Hematopoietic multipotent progenitor cell treated with erythropoietin and hydrocortisone succinate and interleukin-3 and kit ligand, for 8 days (in vitro differentiated cells): ENCODE data around the gene PCBP3.
A peak's percentile ranks its signal among the peaks of the same experiment; 100 is the strongest.
"Not testable (repeated sequence)": the region's sequence is repeated elsewhere in the genome, so short reads cannot be mapped to it uniquely, and the experiment has no call there.

Source experiments
- DNase-seq: peaks from one replicate; pipeline ENCODE4 v3.0.0-alpha.2; 2015

The PCBP3 gene

DNA sequence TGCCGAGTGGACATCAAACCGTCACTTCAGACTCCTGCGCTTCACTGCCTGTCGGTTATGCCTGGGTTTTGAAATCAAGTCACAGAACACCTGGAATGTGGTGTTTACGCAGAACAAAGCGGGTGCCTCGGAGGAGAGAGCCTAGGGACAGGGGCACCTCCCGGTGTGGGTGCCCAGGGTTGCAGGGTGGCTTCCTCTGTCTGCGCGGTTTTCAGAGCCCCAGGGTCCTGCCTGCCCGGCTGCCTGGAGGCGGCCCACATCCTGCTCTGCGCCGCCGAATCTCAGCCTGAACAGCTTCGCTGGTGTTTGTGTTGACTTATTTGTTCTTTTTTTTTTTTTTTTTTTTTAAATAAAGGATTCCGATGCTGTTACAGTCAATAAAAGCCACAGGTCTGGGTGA, 224.6 kb downstream of the PCBP3 start:
- no peak for DNase-seq

DNA sequence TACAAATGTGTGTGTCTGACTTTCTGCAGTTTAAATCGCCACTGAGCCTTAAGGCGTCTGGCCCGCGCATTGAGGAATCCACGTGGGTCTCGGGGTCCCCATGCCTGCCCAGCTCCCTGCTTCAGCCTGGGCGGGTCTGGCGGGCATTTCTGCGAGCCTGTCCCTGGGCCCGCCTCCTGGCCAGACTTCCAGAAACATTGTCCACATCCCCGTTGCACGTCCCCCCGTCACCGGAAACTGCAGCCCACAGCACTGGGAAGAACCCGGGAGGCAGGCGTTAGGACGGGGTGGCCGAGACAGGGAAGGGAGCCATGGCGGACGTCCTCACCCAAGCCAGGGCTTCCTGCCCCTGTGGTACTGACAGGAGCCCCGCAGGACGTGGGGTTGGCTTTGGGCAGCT, 225.0 kb downstream of the PCBP3 start:
- no peak for DNase-seq

DNA sequence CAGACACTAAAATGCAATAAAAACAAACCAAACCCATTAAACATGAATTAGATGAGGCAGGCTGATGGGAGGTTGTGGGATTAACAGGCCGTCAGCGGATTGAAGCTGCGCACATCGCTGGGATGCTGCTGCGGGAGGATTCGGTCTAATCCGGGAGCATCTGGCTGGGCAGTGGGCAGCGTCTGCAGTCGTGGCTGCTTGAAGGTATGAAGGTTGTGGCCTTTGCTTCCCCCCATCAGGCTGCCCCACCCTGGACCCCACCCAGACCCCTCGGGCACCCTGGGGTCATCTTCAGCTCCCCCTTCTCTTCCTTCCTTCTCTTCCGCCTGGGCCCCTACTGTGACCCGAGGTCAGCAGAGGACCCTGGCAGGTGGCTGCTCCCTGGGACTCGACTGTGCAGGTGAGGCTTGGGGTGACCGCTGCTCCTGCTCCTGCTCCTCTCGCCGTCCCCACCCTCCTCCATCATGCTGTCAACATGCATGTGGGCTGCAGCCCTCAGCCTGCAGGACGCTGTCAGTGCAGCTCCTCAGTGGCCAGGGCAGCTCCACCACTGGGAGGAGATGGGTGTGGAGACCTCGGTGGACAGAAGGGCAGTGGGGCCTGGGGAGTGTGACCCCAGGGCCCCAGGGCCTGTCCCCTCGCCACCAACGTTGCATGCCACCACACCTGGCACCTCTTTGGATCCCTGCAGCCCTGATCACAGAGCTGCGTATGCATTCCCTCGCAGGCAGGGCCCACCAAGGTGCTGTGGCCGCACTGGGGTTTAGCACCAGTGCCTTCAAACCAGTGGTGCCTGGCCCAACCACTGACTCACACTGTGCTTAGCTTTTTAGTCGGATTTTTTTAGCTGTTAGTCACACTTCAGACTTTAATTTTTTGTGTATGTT, 225.8 kb downstream of the PCBP3 start:
- DNase-seq = no peak

DNA sequence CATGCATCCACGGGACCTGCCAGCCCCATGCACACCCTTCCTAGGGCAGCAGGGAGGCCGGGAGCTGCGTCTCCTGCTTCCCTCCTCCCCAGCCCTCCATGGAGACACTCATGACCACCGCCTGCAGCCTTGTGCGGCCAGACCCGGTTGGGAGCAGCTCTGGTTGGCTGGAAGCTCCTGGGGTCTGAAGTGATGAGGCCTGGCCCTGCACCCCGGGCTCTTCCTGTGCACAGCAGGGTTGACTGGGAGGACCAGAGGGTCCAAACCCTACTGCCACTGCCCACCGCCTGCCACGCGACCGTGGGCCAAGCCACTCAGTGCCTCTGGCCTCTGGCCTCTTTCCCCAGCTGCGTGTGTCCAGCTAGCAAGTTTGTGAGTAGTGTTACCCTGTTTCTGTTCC, 226.9 kb downstream of the PCBP3 start:
- DNase-seq = no peak

DNA sequence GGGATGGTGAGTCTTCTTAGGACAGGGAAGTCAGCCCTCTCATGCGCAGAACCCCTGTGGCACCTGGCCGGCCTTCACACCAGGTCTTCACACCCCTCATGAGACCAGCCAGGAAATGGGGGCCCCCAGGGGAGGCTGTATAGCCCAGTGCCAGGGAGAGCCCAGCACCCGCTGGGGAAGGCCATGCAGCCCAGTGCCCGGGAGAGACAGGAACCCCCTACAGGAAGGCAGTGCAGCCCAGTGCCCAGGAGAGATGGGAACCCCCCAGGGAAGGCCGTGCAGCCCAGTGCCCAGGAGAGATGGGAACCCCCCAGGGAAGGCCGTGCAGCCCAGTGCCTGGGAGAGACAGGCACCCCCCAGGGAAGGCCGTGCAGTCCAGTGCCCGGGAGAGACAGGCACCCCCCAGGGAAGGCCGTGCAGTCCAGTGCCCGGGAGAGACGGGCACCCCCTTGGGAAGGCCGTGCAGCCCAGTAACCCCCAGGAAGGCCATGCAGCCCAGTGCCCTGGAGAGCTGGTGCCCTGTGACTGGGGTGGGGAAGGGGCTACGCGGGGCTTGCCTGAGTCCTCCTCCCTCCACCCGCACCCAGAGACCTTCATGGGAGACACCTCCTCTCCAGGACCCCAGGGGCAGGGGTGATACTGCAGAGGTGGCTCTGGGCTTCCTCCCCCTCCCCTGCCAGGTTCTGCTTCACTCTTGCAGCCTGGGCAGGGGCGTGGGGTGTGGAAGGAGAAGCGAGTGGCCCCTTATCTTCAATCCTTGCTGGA, 227.5 kb downstream of the PCBP3 start:
- no peak for DNase-seq

DNA sequence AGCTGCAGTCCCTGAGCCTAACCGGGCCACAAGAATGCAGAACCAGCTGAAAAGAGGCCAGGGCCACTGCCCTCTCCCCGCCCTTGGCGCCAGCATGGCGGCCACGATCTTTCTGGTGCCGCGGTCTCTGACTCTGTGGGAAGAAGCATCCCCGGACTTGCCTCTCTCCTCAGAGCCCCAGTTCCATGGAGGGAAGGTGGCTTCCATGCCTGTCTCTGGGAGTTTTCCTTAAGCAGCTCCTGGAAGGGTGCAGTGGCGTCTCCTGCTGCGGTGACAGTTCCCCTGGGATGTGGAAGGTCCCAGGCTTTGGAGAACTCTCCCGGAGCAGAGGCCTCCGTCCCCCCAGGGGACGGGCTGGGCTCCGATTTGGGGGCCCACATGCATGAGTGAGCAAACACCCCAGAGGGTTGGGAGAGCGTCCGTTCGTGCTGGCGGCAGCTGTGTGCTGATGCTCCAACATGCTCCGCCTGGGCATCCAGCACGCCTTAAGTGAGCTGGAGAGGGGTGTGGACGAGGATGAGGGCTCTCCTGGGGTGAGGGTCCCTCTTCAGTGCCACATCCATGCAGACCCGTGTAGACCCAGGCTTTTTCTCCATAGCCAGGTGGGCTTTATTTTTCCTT, 228.2 kb downstream of the PCBP3 start:
- no peak for DNase-seq

DNA sequence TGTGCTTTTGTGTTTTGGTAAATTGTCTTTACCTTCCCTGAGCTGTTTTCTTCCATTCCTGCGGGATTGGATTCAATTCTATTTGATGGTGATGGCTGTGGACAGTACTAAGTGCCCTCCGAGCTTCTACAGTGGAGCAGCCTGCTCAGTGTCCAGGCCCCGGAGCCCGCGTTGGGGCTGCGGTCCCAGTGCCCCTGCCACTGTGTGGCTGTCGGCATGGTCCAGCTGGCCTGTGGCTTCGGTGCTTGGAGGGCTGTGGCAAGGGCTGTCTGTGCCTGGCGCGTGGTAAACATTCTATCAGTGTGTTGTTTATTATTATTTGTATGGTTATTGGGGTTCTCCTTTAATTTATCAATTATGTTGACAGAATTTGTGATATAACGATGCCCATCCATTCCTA, 228.9 kb downstream of the PCBP3 start:
- DNase-seq = no peak

DNA sequence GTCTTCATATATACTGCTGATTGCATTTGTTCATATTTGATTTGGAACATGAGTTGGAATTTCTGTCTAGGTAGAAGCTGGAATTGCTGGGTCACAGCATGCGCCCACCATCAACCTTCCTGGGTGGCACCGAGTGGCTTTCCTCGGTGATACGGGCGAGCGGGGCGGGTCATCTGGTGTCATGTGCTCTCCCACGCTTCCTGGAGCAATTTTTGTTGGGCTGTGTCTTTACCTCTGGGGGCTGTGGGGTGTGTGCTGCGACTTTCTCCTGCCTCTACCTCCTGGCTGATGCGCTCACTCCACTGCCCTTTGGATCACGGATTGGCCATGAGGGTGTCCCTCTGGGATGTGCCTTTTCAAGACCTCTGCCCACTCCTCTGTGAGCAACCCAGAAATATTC, 229.4 kb downstream of the PCBP3 start:
- DNase-seq = no peak

DNA sequence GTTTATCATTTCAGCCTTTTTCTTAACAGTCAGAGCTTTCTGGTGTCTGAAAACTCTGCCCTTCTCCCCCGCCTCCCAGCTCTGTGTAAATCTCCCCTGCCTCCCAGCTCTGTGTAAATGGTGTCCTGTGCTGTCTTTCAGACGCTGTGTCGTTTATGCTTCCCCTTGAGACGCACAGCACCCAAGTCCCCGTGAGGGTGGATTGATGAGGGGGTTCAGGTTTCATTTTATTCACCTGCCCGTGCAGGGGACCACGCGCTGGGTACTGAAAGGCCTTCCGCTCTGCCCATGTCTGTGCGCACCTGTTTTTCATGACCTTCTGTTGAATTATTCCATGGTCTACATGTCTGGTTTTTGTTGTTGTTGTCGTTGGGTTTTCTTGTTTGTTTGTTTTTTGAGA, 229.9 kb downstream of the PCBP3 start:
- no peak for DNase-seq

DNA sequence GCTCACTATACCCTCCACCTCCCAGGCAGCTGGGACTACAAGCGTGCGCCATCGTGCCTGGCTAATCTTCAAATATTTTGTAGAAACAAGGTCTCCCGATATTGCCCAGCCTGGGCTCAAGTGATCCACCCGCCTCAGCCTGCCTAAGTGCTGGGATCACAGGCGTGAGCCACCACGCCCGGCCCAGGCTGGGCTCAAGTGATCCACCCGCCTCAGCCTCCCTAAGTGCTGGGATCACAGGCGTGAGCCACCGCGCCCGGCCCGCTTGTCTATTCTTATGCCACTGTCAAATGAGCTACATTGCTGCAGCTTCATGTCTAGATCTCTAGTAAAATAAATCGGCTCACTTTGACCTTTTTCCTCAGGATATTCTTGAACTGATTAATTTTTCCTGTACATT, 230.3 kb downstream of the PCBP3 start:
- DNase-seq = no peak

DNA sequence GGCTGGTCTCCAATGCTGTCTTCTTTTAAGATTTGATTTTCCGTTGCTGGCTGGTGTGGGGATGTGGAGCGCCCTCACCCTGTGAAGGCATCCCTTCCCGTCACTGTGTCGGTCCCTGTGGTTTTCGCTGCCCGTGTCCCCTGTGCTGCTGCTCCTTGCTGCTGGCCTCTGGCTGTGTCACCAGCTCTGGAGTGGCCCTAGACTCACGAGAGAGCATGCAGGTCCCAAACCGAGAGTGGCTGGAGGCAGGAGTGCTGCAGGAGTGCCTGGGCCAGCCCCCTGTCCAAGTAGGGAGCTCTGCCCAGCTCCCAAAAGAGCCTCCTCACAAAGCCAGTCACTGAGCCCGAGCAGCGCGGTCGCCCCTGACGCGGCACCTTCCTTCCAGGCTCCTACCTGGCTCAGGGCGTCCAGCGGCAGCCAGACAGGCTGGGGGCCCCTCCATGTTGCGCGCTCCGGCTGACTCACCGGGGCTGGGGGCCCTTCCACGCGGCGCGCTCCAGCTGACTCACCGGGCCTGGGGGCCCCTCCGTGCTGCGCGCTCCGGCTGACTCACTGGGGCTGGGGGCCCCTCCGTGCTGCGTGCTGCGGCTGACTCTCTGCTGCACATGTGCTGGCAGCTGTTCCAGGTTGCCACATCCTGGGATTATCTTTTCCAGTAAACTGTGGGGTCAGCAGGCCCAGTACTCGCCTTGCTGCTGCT, 231.3 kb downstream of the PCBP3 start:
- DNase-seq = no peak

DNA sequence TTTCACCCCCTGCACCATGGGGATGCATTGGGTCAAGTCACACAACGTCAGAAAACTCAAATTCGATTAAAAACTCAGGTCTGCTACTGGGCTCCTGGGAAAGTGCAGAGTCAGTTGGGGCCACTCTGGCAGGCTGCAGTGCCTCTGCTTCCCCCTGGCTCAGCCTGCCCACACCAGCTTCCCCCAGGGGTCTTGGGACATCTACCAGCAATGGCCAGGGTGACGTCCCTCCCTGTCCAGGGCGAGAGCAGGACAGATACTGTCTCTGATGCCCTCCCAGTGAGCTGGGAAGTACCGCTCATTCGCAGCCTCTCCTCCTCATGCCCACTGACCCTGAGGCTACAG, 231.9 kb downstream of the PCBP3 start:
- no peak for DNase-seq

DNA sequence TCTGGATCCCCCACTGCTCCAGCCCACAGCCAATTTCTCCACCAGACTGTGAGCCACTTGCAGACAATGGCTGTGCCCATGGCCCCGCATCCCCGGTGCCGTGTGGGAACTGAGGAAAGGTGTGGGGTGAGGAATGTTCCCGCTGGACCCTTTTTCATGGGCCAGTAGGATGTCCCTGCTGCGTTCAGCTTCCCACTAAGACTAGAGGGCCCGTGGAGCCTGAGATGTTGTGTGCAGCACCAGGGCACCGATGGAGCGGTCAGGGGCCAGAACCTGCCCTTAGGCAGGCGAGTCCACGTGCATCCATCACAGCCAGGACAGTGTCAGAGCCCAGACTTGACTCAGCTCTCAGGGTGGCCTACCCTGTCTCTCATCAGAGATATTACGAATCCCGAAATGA, 232.4 kb downstream of the PCBP3 start:
- no peak for DNase-seq

DNA sequence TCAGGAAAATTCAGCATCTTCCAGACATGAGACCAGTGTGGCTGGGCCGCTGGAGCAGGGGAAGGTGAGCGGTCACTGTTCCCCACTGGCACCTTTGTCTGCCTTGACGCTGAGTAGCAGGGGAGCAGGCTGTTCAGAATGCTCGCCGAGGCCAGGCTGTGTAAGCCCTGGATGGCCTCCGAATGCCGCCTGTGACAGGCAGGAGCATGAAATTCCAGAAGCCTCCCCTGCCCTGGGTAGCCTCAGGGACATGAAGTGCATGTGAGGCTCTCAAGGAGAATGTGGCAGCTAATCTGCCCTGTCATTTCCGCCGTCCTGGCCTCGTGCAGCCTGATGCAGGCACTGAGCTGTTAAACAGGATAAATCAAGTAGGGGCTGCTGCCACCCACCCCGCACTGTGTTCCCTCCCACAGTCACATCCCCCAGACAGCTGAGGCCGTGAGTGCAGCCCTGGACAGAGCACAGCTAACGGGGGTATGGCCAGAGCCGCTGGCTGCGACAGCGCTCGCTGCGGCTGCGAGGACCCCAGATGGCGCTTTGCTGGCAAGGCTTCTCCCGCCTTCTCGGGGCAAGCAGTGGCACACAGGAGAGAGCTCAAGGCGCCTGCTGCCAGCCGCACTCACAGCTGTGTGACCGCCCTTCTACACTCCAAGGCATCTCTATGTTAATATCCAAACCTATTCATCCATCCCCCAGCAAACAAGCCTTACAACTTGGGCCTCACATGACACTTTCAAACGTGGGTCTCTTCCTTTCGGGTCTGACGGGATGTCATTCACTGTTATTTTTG, 233.1 kb downstream of the PCBP3 start:
- DNase-seq = no peak

DNA sequence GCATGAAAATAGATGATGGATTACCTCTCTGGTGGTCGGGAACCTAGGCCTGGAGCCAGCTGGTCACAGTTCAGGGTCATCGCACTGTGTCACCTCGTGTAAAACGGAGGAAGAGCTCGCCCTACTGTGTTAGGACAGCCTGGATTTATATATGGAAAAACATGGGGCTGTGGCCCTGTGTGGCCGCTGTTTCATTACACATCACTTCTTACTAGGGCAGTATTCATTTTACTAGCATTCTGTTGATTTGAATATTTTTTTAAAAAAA, 233.6 kb downstream of the PCBP3 start:
- DNase-seq = no peak

DNA sequence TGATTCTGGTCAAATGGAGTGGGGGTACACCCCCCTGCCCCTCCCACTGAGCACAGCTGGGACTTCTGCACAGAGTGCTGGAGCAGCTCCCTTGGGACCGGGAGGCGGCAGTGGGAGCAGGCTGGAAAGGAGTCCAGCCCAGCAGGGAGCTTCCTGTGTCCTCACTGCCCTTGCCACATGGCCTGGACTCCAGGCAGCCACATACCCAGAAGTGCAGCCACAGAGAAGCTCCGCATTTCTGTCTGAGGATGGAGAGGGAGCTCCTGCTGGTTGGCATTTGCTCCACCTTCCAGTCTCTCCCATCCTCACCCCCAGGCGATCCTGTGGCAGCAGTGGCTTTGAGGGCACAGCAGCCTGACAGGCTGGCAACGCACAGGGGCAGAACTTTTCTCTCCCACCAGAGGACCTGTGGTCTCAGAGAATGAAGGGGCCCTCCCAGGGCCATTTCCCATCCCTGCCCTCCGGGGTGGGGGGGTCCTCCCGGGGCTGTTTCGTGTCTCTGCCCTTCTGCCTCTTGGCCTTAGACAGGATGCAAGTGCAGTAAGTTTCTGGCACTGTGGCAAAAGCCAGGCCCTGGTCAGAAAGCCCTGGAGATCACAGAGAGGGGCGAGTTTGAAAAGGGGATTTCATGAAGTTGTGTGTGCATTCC, 234.4 kb downstream of the PCBP3 start:
- no peak for DNase-seq

DNA sequence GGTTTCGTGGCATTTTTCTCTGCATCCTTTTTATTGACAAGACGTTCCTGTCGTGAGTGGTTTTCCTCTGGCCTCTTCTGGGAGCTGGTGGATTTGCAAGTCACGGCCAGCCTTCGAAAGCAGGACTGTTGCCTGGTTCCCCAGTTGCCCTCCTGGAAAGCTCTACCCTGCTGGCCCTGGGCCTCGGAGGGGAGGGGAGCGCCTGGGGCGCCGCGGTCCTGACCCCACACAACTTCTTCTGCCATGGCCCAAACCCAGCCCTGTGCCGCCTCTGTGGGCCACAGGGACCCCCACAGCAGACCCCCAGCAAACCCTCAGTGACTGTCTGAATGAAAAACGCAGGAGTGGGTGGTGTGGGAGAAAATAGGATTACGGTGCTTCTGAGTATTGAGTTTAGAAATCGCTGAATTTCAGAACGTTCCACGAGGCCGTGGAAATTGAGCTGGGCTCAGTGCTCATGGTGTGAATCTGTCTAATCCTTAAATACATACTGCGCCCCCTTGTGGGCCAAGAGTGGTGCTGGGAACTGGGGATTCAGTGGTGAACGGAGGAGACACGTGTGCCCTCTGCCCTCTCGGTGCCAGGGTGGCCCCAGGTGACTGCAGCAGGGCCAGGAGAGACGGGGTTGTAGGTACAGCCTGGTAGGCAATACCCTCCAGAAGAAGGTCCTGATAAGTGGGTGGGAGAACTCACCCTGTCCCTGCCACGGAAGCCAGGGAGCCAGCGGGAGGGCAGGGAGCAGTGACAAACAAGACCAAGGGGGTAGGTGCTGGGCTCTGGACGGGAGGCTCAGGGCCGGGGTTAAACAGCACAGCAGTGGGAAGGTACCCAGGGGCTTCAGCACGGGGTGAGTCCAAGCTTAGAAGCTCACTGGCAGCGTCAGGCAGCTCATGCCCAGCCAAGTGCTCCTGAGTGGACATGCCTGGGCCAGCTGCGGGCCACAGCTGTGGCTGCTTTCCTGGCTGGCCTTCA, 236.9 kb downstream of the PCBP3 start:
- peak; percentile 79 for DNase-seq

DNA sequence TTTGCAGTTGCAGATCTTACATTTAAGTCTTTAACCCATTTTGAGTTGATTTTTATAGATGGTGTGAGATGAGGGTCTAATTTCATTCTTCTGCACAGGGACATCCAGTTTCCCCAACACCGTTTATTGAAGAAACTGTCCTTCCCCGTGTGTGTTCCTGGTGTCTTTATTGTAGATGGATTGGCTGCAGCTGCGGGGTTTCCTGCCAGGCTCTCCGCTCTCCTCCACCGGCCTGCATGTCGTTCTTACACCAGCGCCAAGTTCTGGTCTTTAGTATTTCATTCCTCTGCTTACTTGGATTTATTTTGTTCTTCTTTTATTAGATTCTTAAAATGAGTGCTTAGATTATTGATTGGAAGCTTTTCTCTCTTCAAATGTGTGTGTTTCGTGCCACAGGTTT, 239.1 kb downstream of the PCBP3 start:
- DNase-seq = no peak

DNA sequence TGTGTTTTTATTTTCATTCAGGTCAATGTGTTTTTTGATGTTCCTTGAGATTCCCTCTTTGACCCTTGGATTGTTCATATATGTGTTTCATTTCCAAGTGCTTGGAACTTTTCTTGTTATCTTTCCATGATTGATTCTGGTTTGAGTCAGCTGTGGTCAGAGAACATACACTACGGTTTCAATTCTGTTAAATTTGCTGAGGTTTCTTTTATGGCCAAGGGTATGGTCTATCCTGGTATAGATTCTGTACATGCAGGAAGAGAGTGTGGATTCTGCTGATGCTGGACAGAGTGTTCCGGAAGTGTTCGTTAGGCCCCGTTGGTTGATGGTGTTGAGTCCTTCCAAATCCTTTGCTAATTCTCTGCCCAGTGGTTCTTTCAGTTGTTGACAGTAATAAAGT, 239.6 kb downstream of the PCBP3 start:
- no peak for DNase-seq

DNA sequence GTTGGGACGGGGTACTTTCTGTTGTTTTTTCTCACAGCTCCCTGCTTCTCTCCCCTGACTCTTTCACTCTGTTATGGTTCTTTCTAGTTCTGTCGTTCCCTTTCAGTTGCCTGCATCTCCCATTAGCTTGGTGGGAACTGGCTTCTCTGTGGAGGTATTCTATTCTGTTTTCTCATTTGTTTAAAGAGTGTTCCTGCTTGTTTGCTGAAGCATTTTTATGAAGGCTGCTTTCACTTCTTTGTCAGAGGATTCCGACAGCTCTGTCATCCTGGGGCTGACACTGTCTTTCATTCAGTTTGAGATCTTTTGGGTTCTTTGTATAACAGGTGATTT, 242.0 kb downstream of the PCBP3 start:
- DNase-seq = no peak

DNA sequence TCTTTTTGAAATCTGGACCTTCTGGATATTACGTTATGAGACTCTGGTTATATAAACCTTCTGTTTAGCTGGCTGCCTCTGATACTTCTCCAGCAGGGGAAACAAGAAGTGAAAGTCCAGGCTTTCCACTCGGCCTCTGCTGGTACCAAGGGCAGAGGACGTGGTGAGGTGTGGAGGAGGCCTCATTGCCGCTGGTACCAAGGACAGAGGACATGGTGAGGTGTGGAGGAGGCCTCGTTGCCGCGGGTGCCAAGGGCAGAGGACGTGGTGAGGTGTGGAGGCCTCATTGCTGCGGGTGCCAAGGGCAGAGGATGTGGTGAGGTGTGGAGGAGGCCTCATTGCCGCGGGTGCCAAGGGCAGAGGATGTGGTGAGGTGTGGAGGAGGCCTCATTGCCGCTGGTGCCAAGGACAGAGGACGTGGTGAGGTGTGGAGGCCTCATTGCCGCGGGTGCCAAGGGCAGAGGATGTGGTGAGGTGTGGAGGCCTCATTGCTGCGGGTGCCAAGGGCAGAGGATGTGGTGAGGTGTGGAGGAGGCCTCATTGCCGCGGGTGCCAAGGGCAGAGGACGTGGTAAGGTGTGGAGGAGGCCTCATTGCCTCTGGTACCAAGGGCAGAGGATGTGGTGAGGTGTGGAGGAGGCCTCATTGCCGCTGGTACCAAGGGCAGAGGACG, 242.5 kb downstream of the PCBP3 start:
- DNase-seq = not testable (repeated sequence)
